ENCODE results near the gene SCGB1D1.

The SCGB1D1 gene

GRCh38 chr11:62237499-62237898 lies 47.5 kb downstream of the SCGB1D1 start:
- no peak for DNase-seq

- no peak for DNase-seq
Observed at GRCh38 chr11:62238151-62238550, 48.1 kb downstream of the SCGB1D1 start.

GRCh38 chr11:62241095-62241494 lies 51.1 kb downstream of the SCGB1D1 start:
- no peak for DNase-seq

- DNase-seq = no peak
Observed at GRCh38 chr11:62242021-62242420, 52.0 kb downstream of the SCGB1D1 start, which contains the start of gene SCGB1D2. SCGB1D2 (plus strand) TSS chr11:62242239; CDS start chr11:62242308, 69 bp downstream.

Measured in NCI-H187 treated with DMSO at 0.1 percent for 48 hours (cell line).